Hematopoietic multipotent progenitor cell treated with erythropoietin and hydrocortisone succinate and interleukin-3 and kit ligand, for 15 days (in vitro differentiated cells): ENCODE results near the gene TENM4.
"Not testable (repeated sequence)": the region's sequence is repeated elsewhere in the genome, so short reads cannot be mapped to it uniquely, and the experiment has no call there.

ENCODE experiments used
- DNase-seq: peaks from one replicate; pipeline ENCODE4 v3.0.0-alpha.2; 2015; ENCODE audit warnings: low spot score

TENM4 gene

GRCh38 chr11:78655561-78655960, 785.3 kb downstream of the TENM4 start:
- no peak for DNase-seq

GRCh38 chr11:78654866-78655265, 786.0 kb downstream of the TENM4 start:
- no peak for DNase-seq

- DNase-seq: no peak
Measured at GRCh38 chr11:78654071-78654470, 786.8 kb downstream of the TENM4 start.

- DNase-seq: no peak
Measured at GRCh38 chr11:78653294-78653909, 787.4 kb downstream of the TENM4 start.

GRCh38 chr11:78652843-78653239, 788.0 kb downstream of the TENM4 start:
- DNase-seq: no peak

GRCh38 chr11:78651923-78652842, 788.6 kb downstream of the TENM4 start:
- DNase-seq: no peak

- DNase-seq: no peak
Measured at GRCh38 chr11:78651136-78651775, 789.6 kb downstream of the TENM4 start.

- DNase-seq: no peak
Measured at GRCh38 chr11:78649361-78650215, 791.2 kb downstream of the TENM4 start.

- no peak for DNase-seq
Measured at GRCh38 chr11:78647986-78648875, 792.6 kb downstream of the TENM4 start.

- no peak for DNase-seq
Measured at GRCh38 chr11:78647266-78647915, 793.4 kb downstream of the TENM4 start.

GRCh38 chr11:78646564-78647185, 794.2 kb downstream of the TENM4 start:
- DNase-seq: peak; percentile 60

GRCh38 chr11:78645226-78646202, 795.3 kb downstream of the TENM4 start:
- peak; percentile 67 for DNase-seq

GRCh38 chr11:78643676-78644056, 797.2 kb downstream of the TENM4 start:
- no peak for DNase-seq

- no peak for DNase-seq
Measured at GRCh38 chr11:78642979-78643675, 797.7 kb downstream of the TENM4 start.

- no peak for DNase-seq
Measured at GRCh38 chr11:78641541-78641940, 799.3 kb downstream of the TENM4 start.

GRCh38 chr11:78638704-78639380, 802.0 kb downstream of the TENM4 start:
- no peak for DNase-seq

- DNase-seq: not testable (repeated sequence)
Measured at GRCh38 chr11:78637527-78637926, 803.3 kb downstream of the TENM4 start.
